GM21526 (cell line): Measurements from ENCODE around the gene FLOT1.

Experiments used
- ATAC-seq: cut with Tn5 transposase; IDR thresholded peaks from one replicate; pipeline ENCODE4 v1.9.1; 2021; ENCODE audit warnings: moderate library complexity; ENCODE audit not compliant: unreplicated experiment, low FRiP score

FLOT1 gene

DNA sequence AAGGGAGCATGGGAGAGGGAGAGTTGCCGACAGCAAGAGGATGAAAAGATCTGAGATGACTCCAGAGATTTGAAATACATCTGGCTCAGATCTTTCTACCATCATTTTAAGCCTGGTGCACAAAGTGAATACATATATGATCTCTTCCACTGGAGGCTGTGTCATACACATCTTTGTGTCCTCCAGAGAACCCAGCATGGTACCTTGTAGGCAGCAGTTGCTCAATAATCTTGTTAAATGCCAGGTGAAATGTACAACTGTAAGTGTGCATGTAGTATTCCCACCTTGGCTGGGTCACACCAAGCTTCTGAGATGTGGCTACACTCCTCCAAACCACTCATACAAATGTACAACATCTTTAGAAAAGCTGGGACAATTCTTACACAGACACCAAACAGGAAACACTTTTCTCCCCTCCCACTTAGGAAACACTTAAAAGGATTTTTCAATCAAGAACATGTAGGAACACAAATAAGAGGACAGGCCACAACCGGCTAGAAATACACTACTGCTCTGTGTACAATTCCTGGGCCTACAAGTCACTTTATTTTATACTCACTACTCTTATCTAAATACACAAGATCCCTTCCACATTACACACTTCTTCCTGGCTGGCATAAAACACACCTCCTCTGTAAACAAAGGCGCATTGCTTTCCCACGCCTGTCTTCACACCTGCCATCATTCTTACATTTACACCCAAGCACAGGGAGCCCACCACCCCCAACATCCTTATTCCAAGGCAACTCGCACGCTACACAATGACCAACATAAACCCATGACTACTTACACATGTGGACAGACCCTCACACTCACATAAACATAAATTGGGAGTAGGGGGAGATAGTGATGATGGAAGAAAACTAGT is 5.6 kb upstream of the FLOT1 start:
- no peak for ATAC-seq

GRCh38 chr6:30747300-30747687 is 4.8 kb upstream of the FLOT1 start:
- ATAC-seq = no peak

DNA sequence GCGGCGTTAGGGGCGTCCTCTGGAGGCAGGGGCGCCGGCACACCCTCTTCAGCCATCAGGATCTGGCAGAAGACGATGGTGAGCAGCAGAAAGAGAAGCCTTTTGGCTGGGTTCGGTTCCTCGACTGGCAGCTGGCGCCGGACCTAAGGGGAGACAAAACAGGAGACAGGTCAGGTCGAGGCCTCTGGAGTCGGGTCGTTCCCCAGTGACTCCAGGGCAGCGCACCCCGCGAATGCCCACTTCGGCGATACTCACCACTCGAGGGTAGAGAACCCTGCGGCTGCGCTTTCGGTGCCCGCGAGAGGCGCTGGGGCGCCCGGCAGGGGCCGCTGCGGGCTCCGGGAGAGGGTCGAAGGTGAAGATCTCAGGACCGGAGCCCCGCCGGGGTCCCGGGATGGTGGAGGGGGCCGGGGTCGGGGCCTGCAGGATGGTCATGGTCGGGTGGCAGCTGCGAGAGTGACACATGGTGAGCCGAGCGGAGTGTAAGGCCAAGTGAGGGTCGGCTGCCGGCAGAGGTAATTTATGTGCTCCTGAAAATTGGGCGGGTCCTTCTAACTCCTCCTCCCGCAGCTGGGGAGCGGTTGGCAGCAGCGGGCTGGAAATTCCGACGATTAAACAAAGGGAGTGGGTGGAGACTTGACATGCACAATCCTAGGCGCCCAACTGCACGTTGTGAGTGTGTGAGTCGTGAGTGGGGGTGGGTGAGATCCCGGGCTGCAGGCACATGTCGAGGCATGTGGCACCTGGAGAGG is 1.7 kb upstream of the FLOT1 start, which contains the start of gene IER3:
IER3 (minus strand) TSS at position 494 of the 752 bp plus-strand sequence; CDS start at position 465, 29 bp downstream.
- ATAC-seq = no peak

- ATAC-seq = peak; percentile 10
These were observed 889 bp upstream of the FLOT1 start for GRCh38 chr6:30743099-30744053.

GRCh38 chr6:30741789-30742315 is 635 bp downstream of the FLOT1 start:
- ATAC-seq = no peak

DNA sequence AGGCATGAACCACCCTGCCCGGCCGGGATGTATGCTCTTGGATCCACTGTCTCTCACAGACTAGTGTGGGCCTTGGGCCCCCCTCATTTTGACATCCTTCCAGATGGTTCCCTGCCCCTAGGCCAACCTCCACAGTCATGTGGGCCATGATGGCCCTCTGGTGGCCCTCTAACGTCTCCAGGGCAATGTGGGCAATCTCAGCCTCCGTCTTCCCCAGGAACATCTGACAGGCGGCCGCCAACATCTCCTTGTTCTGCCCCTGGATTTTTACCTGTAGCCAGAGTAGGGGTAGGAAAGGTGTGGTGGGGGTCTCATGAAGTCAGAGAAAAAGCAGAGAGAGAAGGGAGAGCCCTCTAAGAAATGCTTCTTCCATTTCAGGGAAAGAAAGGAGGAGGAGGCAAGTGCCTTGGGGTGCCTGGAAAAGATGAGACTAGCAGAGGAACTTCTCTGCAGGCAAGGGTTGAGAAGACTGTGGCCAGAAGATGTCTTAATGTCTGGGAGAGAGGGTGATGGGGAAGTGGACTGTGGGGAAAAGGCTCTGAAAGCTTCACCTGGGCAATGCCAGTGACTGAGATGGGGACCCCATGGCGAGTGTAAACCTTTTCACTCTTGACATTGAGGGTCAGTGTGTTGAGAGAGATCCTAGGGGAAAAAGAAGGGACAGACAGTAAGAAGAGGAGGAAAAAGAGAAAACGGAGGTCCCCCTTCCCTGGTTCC is 1.3 kb downstream of the FLOT1 start:
- no peak for ATAC-seq

GRCh38 chr6:30740540-30740870 is 2.0 kb downstream of the FLOT1 start:
- ATAC-seq = no peak

GRCh38 chr6:30738532-30738931 is 4.0 kb downstream of the FLOT1 start:
- ATAC-seq = no peak

GRCh38 chr6:30735668-30736314 is 6.7 kb downstream of the FLOT1 start:
- ATAC-seq = no peak

GRCh38 chr6:30732237-30732943 is 10.1 kb downstream of the FLOT1 start:
- no peak for ATAC-seq

DNA sequence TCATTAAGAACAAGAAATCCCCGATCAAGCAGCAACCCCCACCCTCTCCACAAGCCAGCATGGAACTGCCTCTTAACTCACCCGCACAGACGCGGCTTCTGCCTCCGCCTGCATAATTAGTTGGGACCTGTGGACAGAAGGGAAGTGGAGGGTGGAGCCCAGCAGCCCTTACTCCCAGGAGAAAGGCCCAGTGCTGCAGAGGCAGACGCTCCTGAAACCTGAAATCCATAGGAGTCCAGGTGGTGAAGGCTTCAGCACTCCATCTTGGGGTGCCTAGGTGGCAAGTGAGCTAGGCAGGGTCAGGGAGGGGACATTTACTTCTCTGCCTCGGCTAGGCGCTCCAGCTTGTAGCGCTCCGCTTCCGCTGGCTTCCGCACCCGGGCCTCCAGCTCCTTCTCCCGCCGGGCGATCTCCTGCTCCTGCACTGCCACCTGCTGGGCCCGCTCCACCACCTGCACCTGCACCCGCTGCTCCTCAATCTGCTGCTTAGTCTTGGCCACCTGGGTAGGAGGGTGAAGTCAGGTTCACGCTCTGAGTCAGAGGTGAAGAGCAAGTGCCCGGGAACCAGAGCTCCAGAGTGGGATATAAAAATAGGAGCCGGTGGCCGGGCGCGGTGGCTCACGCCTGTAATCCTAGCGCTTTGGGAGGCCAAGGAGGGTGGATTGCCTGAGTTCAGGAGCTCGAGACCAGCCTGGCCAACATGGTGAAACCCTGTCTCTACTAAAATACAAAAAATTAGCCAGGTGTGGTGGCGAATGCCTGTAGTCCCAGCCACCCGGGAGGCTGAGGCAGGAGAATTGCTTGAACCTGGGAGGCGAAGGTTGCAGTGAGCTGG is 11.7 kb downstream of the FLOT1 start:
- ATAC-seq = no peak

- ATAC-seq = no peak
These were observed 14.4 kb downstream of the FLOT1 start for GRCh38 chr6:30727920-30728553.

DNA sequence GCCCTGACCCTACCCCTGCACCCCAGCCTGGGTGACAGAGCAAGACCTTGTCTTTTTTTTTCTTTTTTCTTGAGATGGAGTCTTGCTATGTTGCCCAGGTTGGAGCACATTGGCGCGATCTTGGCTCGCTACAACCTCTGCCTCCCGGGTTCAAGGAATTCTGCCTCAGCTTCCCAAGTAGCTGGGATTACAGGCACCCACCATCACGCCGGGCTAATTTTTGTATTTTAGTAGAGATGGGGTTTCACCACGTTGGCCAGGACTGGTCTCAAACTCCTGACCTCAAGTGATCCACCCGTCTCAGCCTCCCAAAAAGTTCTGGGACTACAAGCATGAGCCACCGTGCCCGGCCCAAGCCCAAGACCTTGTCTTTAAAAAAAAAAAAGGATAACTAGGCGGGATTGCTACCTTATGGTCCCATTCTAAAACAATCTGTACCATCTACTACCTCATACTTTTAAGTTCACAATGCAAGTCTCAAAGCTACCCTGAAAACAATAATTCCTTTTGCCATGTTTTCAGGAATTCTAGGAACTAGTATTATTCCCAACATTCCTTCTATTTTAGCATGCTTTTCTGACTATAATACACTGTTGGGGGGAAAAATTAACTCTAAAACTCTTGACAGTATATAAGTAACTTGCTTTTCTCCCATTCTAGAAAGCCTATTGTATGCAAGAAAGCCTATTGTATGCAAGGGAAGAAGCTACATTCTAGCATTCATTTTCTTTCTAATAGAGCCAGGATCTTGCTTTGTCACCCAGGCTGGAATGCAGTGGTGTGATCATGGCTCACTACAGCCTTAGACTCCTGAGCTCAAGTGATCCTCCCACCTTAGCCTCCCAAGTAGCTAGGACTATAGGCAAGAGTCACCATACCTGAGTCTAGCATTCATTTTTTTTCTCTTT is 15.7 kb downstream of the FLOT1 start:
- no peak for ATAC-seq

GRCh38 chr6:30725713-30726505 is 16.6 kb downstream of the FLOT1 start:
- ATAC-seq = no peak

DNA sequence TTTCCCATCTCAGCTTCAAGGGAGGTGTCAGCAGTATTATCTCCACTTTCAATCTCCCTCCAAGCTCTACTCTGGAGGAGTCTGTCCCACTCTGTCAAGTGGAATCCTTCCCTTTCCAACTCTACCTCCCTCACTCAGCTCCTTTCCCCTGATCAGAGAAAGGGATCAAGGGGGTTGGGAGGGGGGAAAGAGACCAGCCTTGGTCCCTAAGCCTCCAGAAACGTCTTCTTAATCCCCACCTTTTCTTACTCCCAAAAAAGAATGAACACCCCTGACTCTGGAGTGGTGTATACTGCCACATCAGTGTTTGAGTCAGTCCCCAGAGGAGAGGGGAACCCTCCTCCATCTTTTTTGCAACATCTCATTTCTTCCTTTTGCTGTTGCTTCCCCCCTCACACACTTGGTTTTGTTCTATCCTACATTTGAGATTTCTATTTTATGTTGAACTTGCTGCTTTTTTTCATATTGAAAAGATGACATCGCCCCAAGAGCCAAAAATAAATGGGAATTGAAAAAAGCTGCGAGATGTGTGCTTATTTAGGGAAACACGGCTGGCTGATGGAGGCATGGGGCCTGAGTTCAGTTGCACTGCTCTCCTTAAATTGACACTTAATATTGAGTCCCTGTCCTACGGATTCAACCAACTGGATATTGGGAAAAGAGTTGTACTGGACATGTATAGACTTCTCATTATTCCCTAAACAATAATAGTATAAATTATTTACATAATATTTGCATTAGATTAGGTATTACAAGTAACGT is 17.4 kb downstream of the FLOT1 start:
- no peak for ATAC-seq
